GM23338 (cell line): ENCODE results near the gene EFS. TPM values are rescaled to one million over a fixed set of nuclear protein-coding genes. Genes with fewer than 3 reads are reported as not detected.

ENCODE experiments used
- ATAC-seq: fragments of 200-7000 bp; cut with Tn5 transposase; 3 replicates; pipeline ENCODE4 v1.9.1; 2020
- DNase-seq: peaks from one replicate; pipeline ENCODE4 v3.0.0-alpha.2; 2015; ENCODE audit warnings: low spot score
- H2AFZ ChIP-seq: fragments of 200-600 bp; sonication (generic); 2 replicates; pipeline ENCODE4 v1.8.0; 2016; ENCODE audit warnings: antibody characterized with exemption, mild to moderate bottlenecking, moderate library complexity
- H3F3A ChIP-seq: fragments of 200-600 bp; sonication (generic); replicated peaks from 2 replicates; pipeline ENCODE4 v1.8.0; 2017; ENCODE audit warnings: antibody characterized with exemption, mixed run types, low read depth
- H3K27ac ChIP-seq: fragments of 200-600 bp; sonication (generic); 2 replicates; pipeline ENCODE4 v1.6.1; 2016; ENCODE audit warnings: low read depth
- H3K27me3 ChIP-seq: fragments of 200-600 bp; sonication (generic); 2 replicates; pipeline ENCODE4 v1.8.0; 2016; ENCODE audit warnings: mild to moderate bottlenecking, mixed run types, moderate library complexity; ENCODE audit not compliant: insufficient read depth
- H3K36me3 ChIP-seq: fragments of 200-600 bp; sonication (generic); 2 replicates; pipeline ENCODE4 v1.8.0; 2016; ENCODE audit warnings: mild to moderate bottlenecking; ENCODE audit not compliant: insufficient read depth
- H3K4me1 ChIP-seq: fragments of 200-600 bp; sonication (generic); 2 replicates; pipeline ENCODE4 v1.8.0; 2016; ENCODE audit warnings: mild to moderate bottlenecking, moderate library complexity; ENCODE audit not compliant: insufficient read depth
- H3K4me2 ChIP-seq: fragments of 200-600 bp; sonication (generic); 2 replicates; pipeline ENCODE4 v1.7.1; 2017; ENCODE audit warnings: mixed run types
- H3K4me3 ChIP-seq: fragments of 200-600 bp; sonication (generic); 2 replicates; pipeline ENCODE4 v1.6.1; 2016; ENCODE audit warnings: mixed run types
- H3K79me2 ChIP-seq: fragments of 200-600 bp; sonication (generic); replicated peaks from 2 replicates; pipeline ENCODE4 v1.8.0; 2017; ENCODE audit warnings: mild to moderate bottlenecking; ENCODE audit not compliant: insufficient read depth
- H3K9me2 ChIP-seq: fragments of 200-600 bp; sonication (generic); 2 replicates; pipeline ENCODE4 v1.8.0; 2017; ENCODE audit not compliant: insufficient read depth
- H4K20me1 ChIP-seq: fragments of 200-600 bp; sonication (generic); replicated peaks from 2 replicates; pipeline ENCODE4 v1.8.0; 2017; ENCODE audit warnings: mild to moderate bottlenecking; ENCODE audit not compliant: insufficient read depth
- H3K27ac Mint-ChIP-seq: 2 replicates; pipeline ENCODE4 v1.8.0; 2020; ENCODE audit warnings: inconsistent platforms, mild to moderate bottlenecking, moderate library complexity, mixed read lengths
- H3K27me3 Mint-ChIP-seq: 3 replicates; pipeline ENCODE4 v1.8.0; 2022; ENCODE audit warnings: low read depth, mild to moderate bottlenecking, moderate library complexity, mixed read lengths, inconsistent platforms; ENCODE audit not compliant: insufficient read depth, poor library complexity
- H3K36me3 Mint-ChIP-seq: 3 replicates; pipeline ENCODE4 v1.8.0; 2021; ENCODE audit warnings: low read depth, mild to moderate bottlenecking, inconsistent platforms, moderate library complexity, mixed read lengths
- H3K4me1 Mint-ChIP-seq: 3 replicates; pipeline ENCODE4 v1.8.0; 2020; ENCODE audit warnings: mild to moderate bottlenecking, inconsistent platforms, mixed read lengths
- H3K4me3 Mint-ChIP-seq: 3 replicates; pipeline ENCODE4 v1.8.0; 2021; ENCODE audit warnings: moderate library complexity, mild to moderate bottlenecking, inconsistent platforms, mixed read lengths
- H3K9me3 Mint-ChIP-seq: 3 replicates; pipeline ENCODE4 v1.8.0; 2020; ENCODE audit warnings: moderate library complexity, mild to moderate bottlenecking, inconsistent platforms, mixed read lengths
- CREB1 ChIP-seq: fragments of 250-450 bp; sonication (Bioruptor Pico); IDR thresholded peaks from 2 replicates; pipeline ENCODE4 v1.5.0; 2020; ENCODE audit warnings: low read depth, mild to moderate bottlenecking, moderate library complexity
- EZH2 ChIP-seq: fragments of 200-600 bp; sonication (generic); IDR thresholded peaks from one replicate; pipeline ENCODE4 v1.8.0; 2017; ENCODE audit warnings: antibody characterized with exemption, mild to moderate bottlenecking, low read depth; ENCODE audit not compliant: unreplicated experiment
- EZH2phosphoT487 ChIP-seq: fragments of 200-600 bp; sonication (generic); IDR thresholded peaks from one replicate; pipeline ENCODE4 v1.8.1; 2018; ENCODE audit warnings: antibody characterized with exemption; ENCODE audit not compliant: unreplicated experiment
- NANOG ChIP-seq: IDR thresholded peaks from 2 replicates; pipeline ENCODE4 v1.6.1; 2016; ENCODE audit warnings: antibody characterized with exemption, borderline replicate concordance
- POLR2AphosphoS5 ChIP-seq: IDR thresholded peaks from 2 replicates; pipeline ENCODE4 v1.6.1; 2016; ENCODE audit warnings: antibody characterized with exemption, low read depth
- ZNF331 ChIP-seq: fragments of 250-450 bp; sonication (Bioruptor Pico); IDR thresholded peaks from 2 replicates; pipeline ENCODE4 v1.5.0; 2020; ENCODE audit warnings: low read depth, mild to moderate bottlenecking, moderate library complexity
- polyA plus RNA-seq: library from polyadenylated mRNA; unstranded; fragments of >200 nt; fragmentation: Nextera tagmentation; extraction: Ambion mirVana; gene quantifications from 2 replicates; pipeline ENCODE4 v1.2.1, GENCODE V29; 2016
- total RNA-seq: library from RNA; depleted of rRNA; stranded (reverse); fragments of >200 nt; shearing (Covaris generic); gene quantifications from 2 replicates; pipeline ENCODE4 v1.2.3, GENCODE V29; 2014
- TF ChIP-seq, protein P1 (sequence below): fragments of 250-450 bp; sonication (Bioruptor Pico); IDR thresholded peaks from 2 replicates; pipeline ENCODE4 v1.5.0; 2020; ENCODE audit warnings: mild to moderate bottlenecking, moderate library complexity
- TF ChIP-seq, protein P2 (sequence below): IDR thresholded peaks from 2 replicates; pipeline ENCODE4 v1.6.1; 2016; ENCODE audit warnings: antibody characterized with exemption

The EFS gene
- total and polyA plus RNA-seq, 2 experiments from 2014 or later, result 5.1 to 18.9 TPM

DNA sequence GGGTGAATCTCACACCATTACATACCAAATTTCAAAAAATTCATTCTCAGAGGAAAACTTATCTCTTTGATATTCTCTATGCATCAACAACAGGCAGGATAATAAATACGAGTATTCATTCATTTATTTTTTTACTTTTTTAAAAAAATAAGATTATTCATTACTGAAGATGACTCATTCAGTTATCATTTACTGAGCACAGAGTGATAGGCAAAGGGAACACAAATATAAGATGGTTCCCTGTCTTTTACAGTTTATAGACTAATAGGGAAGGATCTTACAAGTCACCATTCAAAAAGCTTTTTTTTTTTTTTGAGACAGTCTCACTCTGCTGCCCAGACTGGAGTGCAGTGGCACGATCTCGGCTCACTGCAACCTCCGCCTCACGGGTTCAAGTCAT, 48.7 kb downstream of the EFS start (continued):
- no peak for TF ChIP-seq CREB1 (CRISPR knock-in tag)
- no peak for TF ChIP-seq ZNF331
- TF ChIP-seq, protein P1, sequence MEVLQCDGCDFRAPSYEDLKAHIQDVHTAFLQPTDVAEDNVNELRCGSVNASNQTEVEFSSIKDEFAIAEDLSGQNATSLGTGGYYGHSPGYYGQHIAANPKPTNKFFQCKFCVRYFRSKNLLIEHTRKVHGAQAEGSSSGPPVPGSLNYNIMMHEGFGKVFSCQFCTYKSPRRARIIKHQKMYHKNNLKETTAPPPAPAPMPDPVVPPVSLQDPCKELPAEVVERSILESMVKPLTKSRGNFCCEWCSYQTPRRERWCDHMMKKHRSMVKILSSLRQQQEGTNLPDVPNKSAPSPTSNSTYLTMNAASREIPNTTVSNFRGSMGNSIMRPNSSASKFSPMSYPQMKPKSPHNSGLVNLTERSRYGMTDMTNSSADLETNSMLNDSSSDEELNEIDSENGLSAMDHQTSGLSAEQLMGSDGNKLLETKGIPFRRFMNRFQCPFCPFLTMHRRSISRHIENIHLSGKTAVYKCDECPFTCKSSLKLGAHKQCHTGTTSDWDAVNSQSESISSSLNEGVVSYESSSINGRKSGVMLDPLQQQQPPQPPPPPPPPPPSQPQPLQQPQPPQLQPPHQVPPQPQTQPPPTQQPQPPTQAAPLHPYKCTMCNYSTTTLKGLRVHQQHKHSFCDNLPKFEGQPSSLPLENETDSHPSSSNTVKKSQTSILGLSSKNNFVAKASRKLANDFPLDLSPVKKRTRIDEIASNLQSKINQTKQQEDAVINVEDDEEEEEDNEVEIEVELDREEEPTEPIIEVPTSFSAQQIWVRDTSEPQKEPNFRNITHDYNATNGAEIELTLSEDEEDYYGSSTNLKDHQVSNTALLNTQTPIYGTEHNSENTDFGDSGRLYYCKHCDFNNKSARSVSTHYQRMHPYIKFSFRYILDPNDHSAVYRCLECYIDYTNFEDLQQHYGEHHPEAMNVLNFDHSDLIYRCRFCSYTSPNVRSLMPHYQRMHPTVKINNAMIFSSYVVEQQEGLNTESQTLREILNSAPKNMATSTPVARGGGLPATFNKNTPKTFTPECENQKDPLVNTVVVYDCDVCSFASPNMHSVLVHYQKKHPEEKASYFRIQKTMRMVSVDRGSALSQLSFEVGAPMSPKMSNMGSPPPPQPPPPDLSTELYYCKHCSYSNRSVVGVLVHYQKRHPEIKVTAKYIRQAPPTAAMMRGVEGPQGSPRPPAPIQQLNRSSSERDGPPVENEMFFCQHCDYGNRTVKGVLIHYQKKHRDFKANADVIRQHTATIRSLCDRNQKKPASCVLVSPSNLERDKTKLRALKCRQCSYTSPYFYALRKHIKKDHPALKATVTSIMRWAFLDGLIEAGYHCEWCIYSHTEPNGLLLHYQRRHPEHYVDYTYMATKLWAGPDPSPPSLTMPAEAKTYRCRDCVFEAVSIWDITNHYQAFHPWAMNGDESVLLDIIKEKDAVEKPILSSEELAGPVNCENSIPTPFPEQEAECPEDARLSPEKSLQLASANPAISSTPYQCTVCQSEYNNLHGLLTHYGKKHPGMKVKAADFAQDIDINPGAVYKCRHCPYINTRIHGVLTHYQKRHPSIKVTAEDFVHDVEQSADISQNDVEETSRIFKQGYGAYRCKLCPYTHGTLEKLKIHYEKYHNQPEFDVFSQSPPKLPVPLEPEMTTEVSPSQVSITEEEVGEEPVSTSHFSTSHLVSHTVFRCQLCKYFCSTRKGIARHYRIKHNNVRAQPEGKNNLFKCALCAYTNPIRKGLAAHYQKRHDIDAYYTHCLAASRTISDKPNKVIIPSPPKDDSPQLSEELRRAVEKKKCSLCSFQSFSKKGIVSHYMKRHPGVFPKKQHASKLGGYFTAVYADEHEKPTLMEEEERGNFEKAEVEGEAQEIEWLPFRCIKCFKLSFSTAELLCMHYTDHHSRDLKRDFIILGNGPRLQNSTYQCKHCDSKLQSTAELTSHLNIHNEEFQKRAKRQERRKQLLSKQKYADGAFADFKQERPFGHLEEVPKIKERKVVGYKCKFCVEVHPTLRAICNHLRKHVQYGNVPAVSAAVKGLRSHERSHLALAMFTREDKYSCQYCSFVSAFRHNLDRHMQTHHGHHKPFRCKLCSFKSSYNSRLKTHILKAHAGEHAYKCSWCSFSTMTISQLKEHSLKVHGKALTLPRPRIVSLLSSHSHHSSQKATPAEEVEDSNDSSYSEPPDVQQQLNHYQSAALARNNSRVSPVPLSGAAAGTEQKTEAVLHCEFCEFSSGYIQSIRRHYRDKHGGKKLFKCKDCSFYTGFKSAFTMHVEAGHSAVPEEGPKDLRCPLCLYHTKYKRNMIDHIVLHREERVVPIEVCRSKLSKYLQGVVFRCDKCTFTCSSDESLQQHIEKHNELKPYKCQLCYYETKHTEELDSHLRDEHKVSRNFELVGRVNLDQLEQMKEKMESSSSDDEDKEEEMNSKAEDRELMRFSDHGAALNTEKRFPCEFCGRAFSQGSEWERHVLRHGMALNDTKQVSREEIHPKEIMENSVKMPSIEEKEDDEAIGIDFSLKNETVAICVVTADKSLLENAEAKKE, result no peak

DNA sequence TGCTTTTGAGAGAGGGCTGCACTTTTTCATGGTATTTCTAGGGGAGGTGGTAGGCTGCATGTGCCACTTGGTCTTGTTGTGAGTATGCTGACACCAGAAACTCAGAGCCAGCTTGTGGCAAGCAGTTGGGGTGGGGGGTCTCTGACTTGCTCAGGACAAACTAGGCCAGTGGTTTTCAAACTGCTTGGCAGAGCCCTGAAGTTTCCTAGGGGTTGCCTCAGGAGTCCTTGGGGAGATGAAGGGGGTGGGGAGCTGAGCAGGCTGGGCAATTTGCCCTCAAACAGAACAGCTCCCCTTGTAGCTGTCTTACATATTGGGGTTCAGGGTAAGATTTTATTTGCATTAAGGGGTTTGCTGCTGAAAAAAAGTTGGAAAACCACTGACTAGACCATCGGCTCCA, 54.4 kb downstream of the EFS start:
- Histone ChIP-seq H3K79me2 (peaks cover 11% of the 10 kb centered on the region; the same call in 1 of the 2 replicates), H2AFZ (no peak overlapping the region)
- TF ChIP-seq EZH2phosphoT487 (no peak), POLR2AphosphoS5 (no peak), NANOG (no peak), EZH2 (no peak)
- TF ChIP-seq, protein P2, sequence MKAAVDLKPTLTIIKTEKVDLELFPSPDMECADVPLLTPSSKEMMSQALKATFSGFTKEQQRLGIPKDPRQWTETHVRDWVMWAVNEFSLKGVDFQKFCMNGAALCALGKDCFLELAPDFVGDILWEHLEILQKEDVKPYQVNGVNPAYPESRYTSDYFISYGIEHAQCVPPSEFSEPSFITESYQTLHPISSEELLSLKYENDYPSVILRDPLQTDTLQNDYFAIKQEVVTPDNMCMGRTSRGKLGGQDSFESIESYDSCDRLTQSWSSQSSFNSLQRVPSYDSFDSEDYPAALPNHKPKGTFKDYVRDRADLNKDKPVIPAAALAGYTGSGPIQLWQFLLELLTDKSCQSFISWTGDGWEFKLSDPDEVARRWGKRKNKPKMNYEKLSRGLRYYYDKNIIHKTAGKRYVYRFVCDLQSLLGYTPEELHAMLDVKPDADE, result no peak
- TF ChIP-seq, protein P1, result no peak

More for the DNA sequence above, 54.4 kb downstream of the EFS start:
- H3K36me3 ChIP-seq, result no peaks in the 10 kb centered on the region; the same call in 1 of the 2 replicates
- H3K4me3 ChIP-seq, result no peak overlapping the region
- H3K27ac ChIP-seq, result no peak overlapping the region
- ATAC-seq, result no peak
- Mint-ChIP-seq H3K4me1 (peaks cover 22% of the 10 kb centered on the region), H3K4me3 (no peak overlapping the region), H3K36me3 (peaks cover 24% of the 10 kb centered on the region; the same call in 2 of the 3 replicates), H3K27me3 (peaks cover 5% of the 10 kb centered on the region), H3K9me3 (no peaks in the 10 kb centered on the region), H3K27ac (no peak overlapping the region)
- H3K27me3 ChIP-seq, result no peaks in the 10 kb centered on the region
- H3F3A ChIP-seq, result peaks cover 11% of the 10 kb centered on the region; the same call in 1 of the 2 replicates
- no peak overlapping the region for H3K4me2 ChIP-seq
- DNase-seq, result no peak
- peaks cover 13% of the 10 kb centered on the region for H3K4me1 ChIP-seq
- no peaks in the 10 kb centered on the region for H3K9me2 ChIP-seq
- no peaks in the 10 kb centered on the region; the same call in 1 of the 2 replicates for H4K20me1 ChIP-seq
